GM12878 (cell line): ENCODE data around the gene MRTFA. TPM values are rescaled to one million over a fixed set of nuclear protein-coding genes. Genes with fewer than 3 reads are reported as not detected.

Source experiments
- BHLHE40 ChIP-seq, 2 experiments: fragments of 450-650 bp in 1 of 2; IDR thresholded peaks; 2 replicates each; pipeline ENCODE4 v1.6.1; 2011 to 2017; ENCODE audit warnings: low read depth in 2 of 2, borderline replicate concordance in 1 of 2, improper control_type of control experiment in 1 of 2, low read length in 1 of 2, mild to moderate bottlenecking in 1 of 2
- CBX5 ChIP-seq: sonication (generic); IDR thresholded peaks from 2 replicates; pipeline ENCODE4 v1.6.1; 2016; ENCODE audit warnings: low read depth, moderate library complexity, mild to moderate bottlenecking, inconsistent platforms
- CREB1 ChIP-seq: IDR thresholded peaks from 2 replicates; pipeline ENCODE4 v1.6.1; 2012; ENCODE audit warnings: low read depth, mild to moderate bottlenecking, inconsistent platforms
- EP300 ChIP-seq, 2 experiments: fragments of 150-350 bp in 1 of 2; IDR thresholded peaks; 2 replicates each; pipeline ENCODE4 v1.6.1; 2011 to 2012; ENCODE audit warnings: low read depth in 2 of 2, low read length in 2 of 2, borderline replicate concordance in 1 of 2, improper control_type of control experiment in 1 of 2, inconsistent platforms in 1 of 2; ENCODE audit not compliant: control insufficient read depth in 1 of 2
- FOXM1 ChIP-seq: IDR thresholded peaks from 2 replicates; pipeline ENCODE4 v1.6.1; 2012; ENCODE audit warnings: low read depth, mild to moderate bottlenecking, inconsistent platforms, low read length, moderate library complexity
- HDGF ChIP-seq: fragments of 450-650 bp; IDR thresholded peaks from 2 replicates; pipeline ENCODE4 v1.6.1; 2016; ENCODE audit warnings: antibody characterized with exemption
- IRF4 ChIP-seq: IDR thresholded peaks from 2 replicates; pipeline ENCODE4 v1.6.1; 2011; ENCODE audit warnings: low read depth, low read length
- MEF2B ChIP-seq: fragments of 450-650 bp; IDR thresholded peaks from 2 replicates; pipeline ENCODE4 v1.6.1; 2018; ENCODE audit warnings: mild to moderate bottlenecking, moderate library complexity; ENCODE audit not compliant: partially characterized antibody, poor library complexity, severe bottlenecking
- MTA2 ChIP-seq: fragments of 450-650 bp; IDR thresholded peaks from 2 replicates; pipeline ENCODE4 v1.6.1; 2016; ENCODE audit warnings: low read depth, mild to moderate bottlenecking, moderate library complexity
- MTA3 ChIP-seq: IDR thresholded peaks from 2 replicates; pipeline ENCODE4 v1.6.1; 2012; ENCODE audit warnings: low read length, inconsistent platforms, borderline replicate concordance
- MXI1 ChIP-seq: fragments of 150-350 bp; IDR thresholded peaks from 2 replicates; pipeline ENCODE4 v1.6.1; 2011; ENCODE audit warnings: low read depth, mild to moderate bottlenecking, inconsistent platforms, low read length, improper control_type of control experiment
- NFIC ChIP-seq: IDR thresholded peaks from 2 replicates; pipeline ENCODE4 v1.6.1; 2012; ENCODE audit warnings: low read depth, mild to moderate bottlenecking, inconsistent platforms, low read length, moderate library complexity
- NFXL1 ChIP-seq: fragments of 450-650 bp; IDR thresholded peaks from 2 replicates; pipeline ENCODE4 v1.6.1; 2017; ENCODE audit warnings: antibody characterized with exemption, mild to moderate bottlenecking, borderline replicate concordance
- NFYB ChIP-seq: IDR thresholded peaks from 2 replicates; pipeline ENCODE4 v1.6.1; 2011; ENCODE audit warnings: low read depth, mild to moderate bottlenecking, low read length, improper control_type of control experiment, moderate library complexity; ENCODE audit not compliant: insufficient read depth
- NR2F1 ChIP-seq: fragments of 450-650 bp; conservative IDR thresholded peaks from 2 replicates; pipeline ENCODE4 v1.6.1; 2017; ENCODE audit warnings: mild to moderate bottlenecking
- PML ChIP-seq: IDR thresholded peaks from 2 replicates; pipeline ENCODE4 v1.6.1; 2012; ENCODE audit warnings: low read length, inconsistent platforms
- POLR2AphosphoS2 ChIP-seq: IDR thresholded peaks from 2 replicates; pipeline ENCODE4 v1.6.1; 2011; ENCODE audit warnings: low read depth, mild to moderate bottlenecking, low read length, improper control_type of control experiment, moderate library complexity
- POLR2AphosphoS5 ChIP-seq: IDR thresholded peaks from 2 replicates; pipeline ENCODE4 v1.6.1; 2011; ENCODE audit warnings: mild to moderate bottlenecking, low read length, inconsistent platforms
- RUNX3 ChIP-seq: IDR thresholded peaks from 2 replicates; pipeline ENCODE4 v1.6.1; 2012; ENCODE audit warnings: low read length, inconsistent platforms
- SIN3A ChIP-seq: IDR thresholded peaks from 2 replicates; pipeline ENCODE4 v1.6.1; 2012; ENCODE audit warnings: low read depth, low read length, improper control_type of control experiment
- SMARCA5 ChIP-seq: fragments of 450-650 bp; IDR thresholded peaks from 2 replicates; pipeline ENCODE4 v1.6.1; 2017; ENCODE audit warnings: mild to moderate bottlenecking
- SREBF1 ChIP-seq: IDR thresholded peaks from 2 replicates; pipeline ENCODE4 v1.6.1; 2012; ENCODE audit warnings: mild to moderate bottlenecking, low read length
- SRF ChIP-seq, 2 experiments: IDR thresholded peaks; 2 replicates each; pipeline ENCODE4 v1.6.1; 2011; ENCODE audit warnings: low read depth in 2 of 2, low read length in 2 of 2, mild to moderate bottlenecking in 1 of 2, moderate library complexity in 1 of 2
- STAT3 ChIP-seq: IDR thresholded peaks from 2 replicates; pipeline ENCODE4 v1.6.1; 2011; ENCODE audit warnings: low read depth, low read length, improper control_type of control experiment
- SUPT20H ChIP-seq: IDR thresholded peaks from 2 replicates; pipeline ENCODE4 v1.6.1; 2011; ENCODE audit warnings: low read depth, mild to moderate bottlenecking, low read length, moderate library complexity, borderline replicate concordance; ENCODE audit not compliant: control insufficient read depth
- TCF3 ChIP-seq: IDR thresholded peaks from 2 replicates; pipeline ENCODE4 v1.6.1; 2012; ENCODE audit warnings: low read depth, mild to moderate bottlenecking, low read length, borderline replicate concordance; ENCODE audit not compliant: insufficient read depth
- ZSCAN29 ChIP-seq: fragments of 450-650 bp; IDR thresholded peaks from 2 replicates; pipeline ENCODE4 v1.6.1; 2017; ENCODE audit warnings: mild to moderate bottlenecking, moderate library complexity
- polyA plus RNA-seq, 11 experiments: library from polyadenylated mRNA; depleted of rRNA in 4 of 11; unstranded in 6 of 11; stranded (reverse) in 5 of 11; fragments of >200 nt; fragmentation: Nextera tagmentation in 4 of 11; fragmentation: Illumina TruSeq in 1 of 11; extraction: Ambion mirVana in 4 of 11; extraction: Trizol in 1 of 11; gene quantifications; 1 replicate in 1 of 11; 2 replicates in 10 of 11; pipeline versions ENCODE4 v1.2.1 to v1.2.3, GENCODE V29; 2011 to 2016; ENCODE audit warnings: inconsistent platforms in 2 of 11, missing spikeins in 2 of 11, low read depth in 1 of 11
- total RNA-seq, 4 experiments: library from RNA; depleted of rRNA in 3 of 4; stranded (reverse); fragments of >200 nt in 3 of 4; fragmentation: Illumina TruSeq in 1 of 4; extraction: Trizol in 1 of 4; gene quantifications; 2 replicates each; pipeline versions ENCODE4 v1.2.1 to v1.2.3, GENCODE V29; 2013 to 2021
- TF ChIP-seq, protein P1 (sequence below): IDR thresholded peaks from 2 replicates; pipeline ENCODE4 v1.6.1; 2012; ENCODE audit warnings: mild to moderate bottlenecking, low read depth, low read length
- TF ChIP-seq, protein P2 (sequence below): fragments of 450-650 bp; IDR thresholded peaks from 2 replicates; pipeline ENCODE4 v1.6.1; 2016; ENCODE audit warnings: mild to moderate bottlenecking

The MRTFA gene
- total and polyA plus RNA-seq, 10 of the 15 experiments (the other 5 are each of a cell fraction or from before 2014, with no cell fraction given): 2.0 to 63.9 (median 17.9) TPM

DNA sequence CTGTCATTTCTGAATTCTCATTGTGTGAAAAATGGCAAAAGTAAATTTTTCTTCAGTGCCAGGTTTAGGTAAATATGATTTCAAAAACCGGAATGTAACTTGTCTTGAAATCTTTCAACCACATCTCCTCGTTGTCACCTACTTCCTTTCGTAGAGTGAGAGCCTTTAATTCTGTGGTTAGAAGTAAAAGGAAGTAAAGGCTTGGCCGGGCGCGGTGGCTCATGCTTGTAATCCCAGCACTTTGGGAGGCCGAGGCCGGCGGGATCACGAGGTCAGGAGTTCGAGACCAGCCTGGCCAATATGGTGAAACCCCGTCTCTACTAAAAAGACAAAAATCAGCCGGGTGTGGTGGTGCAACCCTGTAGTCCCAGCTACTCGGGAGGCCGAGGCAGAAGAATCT, 236.4 kb downstream of the MRTFA start (continued):
- TF ChIP-seq STAT3 (no peak), NFXL1 (no peak), SIN3A (no peak), ZSCAN29 (no peak), TCF3 (no peak), POLR2AphosphoS5 (no peak), PML (no peak), NFYB (no peak), SUPT20H (no peak), FOXM1 (no peak), SREBF1 (no peak), EP300 (IDR thresholded peaks at IDR 0.05; ENCODE audit: borderline replicate concordance in 1 of 2, control insufficient read depth in 1 of 2, low read depth in 2 of 2, low read length in 2 of 2) (no peak), MTA3 (no peak; the same call in 1 of the 2 replicates), MTA2 (peak; percentile 34; the same call in 1 of the 2 replicates), BHLHE40 (IDR thresholded peaks at IDR 0.05; ENCODE audit: borderline replicate concordance in 1 of 2, low read depth in 2 of 2, low read length in 1 of 2) (no peak), POLR2AphosphoS2 (no peak), MEF2B (no peak), RUNX3 (peak; percentile 86), MXI1 (no peak), CBX5 (peak; percentile 51; the same call in 1 of the 2 replicates), IRF4 (no peak), CREB1 (no peak), HDGF (no peak), NFIC (no peak), NR2F1 (no peak), SMARCA5 (no peak), SRF (IDR thresholded peaks at IDR 0.05; ENCODE audit: low read depth in 2 of 2, low read length in 2 of 2) (no peak)
- TF ChIP-seq, protein P1, sequence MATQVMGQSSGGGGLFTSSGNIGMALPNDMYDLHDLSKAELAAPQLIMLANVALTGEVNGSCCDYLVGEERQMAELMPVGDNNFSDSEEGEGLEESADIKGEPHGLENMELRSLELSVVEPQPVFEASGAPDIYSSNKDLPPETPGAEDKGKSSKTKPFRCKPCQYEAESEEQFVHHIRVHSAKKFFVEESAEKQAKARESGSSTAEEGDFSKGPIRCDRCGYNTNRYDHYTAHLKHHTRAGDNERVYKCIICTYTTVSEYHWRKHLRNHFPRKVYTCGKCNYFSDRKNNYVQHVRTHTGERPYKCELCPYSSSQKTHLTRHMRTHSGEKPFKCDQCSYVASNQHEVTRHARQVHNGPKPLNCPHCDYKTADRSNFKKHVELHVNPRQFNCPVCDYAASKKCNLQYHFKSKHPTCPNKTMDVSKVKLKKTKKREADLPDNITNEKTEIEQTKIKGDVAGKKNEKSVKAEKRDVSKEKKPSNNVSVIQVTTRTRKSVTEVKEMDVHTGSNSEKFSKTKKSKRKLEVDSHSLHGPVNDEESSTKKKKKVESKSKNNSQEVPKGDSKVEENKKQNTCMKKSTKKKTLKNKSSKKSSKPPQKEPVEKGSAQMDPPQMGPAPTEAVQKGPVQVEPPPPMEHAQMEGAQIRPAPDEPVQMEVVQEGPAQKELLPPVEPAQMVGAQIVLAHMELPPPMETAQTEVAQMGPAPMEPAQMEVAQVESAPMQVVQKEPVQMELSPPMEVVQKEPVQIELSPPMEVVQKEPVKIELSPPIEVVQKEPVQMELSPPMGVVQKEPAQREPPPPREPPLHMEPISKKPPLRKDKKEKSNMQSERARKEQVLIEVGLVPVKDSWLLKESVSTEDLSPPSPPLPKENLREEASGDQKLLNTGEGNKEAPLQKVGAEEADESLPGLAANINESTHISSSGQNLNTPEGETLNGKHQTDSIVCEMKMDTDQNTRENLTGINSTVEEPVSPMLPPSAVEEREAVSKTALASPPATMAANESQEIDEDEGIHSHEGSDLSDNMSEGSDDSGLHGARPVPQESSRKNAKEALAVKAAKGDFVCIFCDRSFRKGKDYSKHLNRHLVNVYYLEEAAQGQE: no peak
- TF ChIP-seq, protein P2, sequence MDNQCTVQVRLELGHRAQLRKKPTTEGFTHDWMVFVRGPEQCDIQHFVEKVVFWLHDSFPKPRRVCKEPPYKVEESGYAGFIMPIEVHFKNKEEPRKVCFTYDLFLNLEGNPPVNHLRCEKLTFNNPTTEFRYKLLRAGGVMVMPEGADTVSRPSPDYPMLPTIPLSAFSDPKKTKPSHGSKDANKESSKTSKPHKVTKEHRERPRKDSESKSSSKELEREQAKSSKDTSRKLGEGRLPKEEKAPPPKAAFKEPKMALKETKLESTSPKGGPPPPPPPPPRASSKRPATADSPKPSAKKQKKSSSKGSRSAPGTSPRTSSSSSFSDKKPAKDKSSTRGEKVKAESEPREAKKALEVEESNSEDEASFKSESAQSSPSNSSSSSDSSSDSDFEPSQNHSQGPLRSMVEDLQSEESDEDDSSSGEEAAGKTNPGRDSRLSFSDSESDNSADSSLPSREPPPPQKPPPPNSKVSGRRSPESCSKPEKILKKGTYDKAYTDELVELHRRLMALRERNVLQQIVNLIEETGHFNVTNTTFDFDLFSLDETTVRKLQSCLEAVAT: no peak
